ENCODE results near the gene PWWP3B. TPM values are rescaled to one million over a fixed set of nuclear protein-coding genes. Genes with fewer than 3 reads are reported as not detected.

The PWWP3B gene
- total RNA-seq, 5 donors from 2014 or later (not counting 1 experiment from before 2014, with no cell fraction given) = 0.06 to 0.07 TPM; not detected in 3

DNA sequence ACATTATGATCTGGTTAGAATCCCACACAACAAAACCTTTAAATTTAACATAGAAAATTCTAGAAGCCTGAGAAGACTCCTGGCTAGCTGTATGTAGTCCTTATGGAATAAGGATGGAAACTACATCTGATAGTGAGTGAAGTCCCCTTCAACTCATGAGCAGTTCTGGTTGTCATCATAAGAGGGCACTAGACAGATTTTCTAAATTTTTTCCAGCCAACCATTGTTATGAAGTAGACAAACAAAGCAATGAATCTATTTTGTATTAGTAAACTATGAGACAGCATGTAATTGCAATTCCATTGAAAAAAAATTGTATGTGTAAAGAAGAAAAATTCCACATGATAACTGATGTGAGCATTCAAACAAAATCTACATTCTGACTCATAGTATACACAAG is 35.2 kb downstream of the PWWP3B start:
- H3K9me3 ChIP-seq = no peaks in the 10 kb centered on the region
- Mint-ChIP-seq H3K27ac (no peak overlapping the region), H3K27me3 (peaks cover 0 to 16% of the 10 kb centered on the region in 2 donors), H3K36me3 (no peaks in the 10 kb centered on the region), H3K9me3 (no peaks in the 10 kb centered on the region), H3K4me1 (no peaks in the 10 kb centered on the region), H3K4me3 (no peak overlapping the region)
- H3K36me3 ChIP-seq (ENCODE audit: control insufficient read depth in 2 of 2, extremely low read depth in 1 of 2, insufficient read depth in 1 of 2, low read length in 1 of 2) = no peaks in the 10 kb centered on the region
- no peaks in the 10 kb centered on the region for H3K4me1 ChIP-seq (ENCODE audit: control insufficient read depth in 1 of 2, extremely low read depth in 1 of 2, insufficient read depth in 2 of 2, low read length in 2 of 2)
- no peaks in the 10 kb centered on the region for H3K27me3 ChIP-seq (replicated peaks in 1 of 2; ENCODE audit: control insufficient read depth in 2 of 2, extremely low read depth in 1 of 2, insufficient read depth in 2 of 2, low read length in 1 of 2)
- ATAC-seq (replicated peaks in 1 of 4) = no peak
- H3K4me3 ChIP-seq (ENCODE audit: control insufficient read depth in 1 of 2, extremely low read depth in 1 of 2, low read length in 1 of 2) = no peak overlapping the region
- CTCF ChIA-PET = no interaction called here
- DNase-seq = no peak
- H3K27ac ChIP-seq (ENCODE audit: low read length) = no peak overlapping the region
- POLR2A ChIA-PET = no interaction called here

DNA sequence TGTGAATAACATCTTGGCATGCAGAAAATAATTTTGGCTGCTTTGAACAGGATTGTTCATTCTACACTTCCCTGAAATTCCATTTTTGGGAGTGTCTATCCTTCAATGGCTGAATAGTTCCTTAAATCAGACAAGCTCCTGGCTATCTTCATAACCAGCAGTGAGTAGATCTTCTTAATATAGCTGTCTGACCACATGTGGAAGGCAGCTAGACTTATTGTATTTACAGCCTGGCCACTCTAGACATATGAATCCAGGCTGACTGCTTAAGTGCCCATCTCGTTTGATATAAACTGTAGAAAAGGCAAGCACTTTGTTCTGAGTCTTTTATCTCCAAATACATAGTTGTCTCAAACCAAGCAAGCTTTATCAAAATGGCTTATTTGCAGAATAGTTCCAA is 40.0 kb downstream of the PWWP3B start:
- no CpG with 5 or more reads among the region's 1 CpG for WGBS (ENCODE audit: insufficient coverage)
- no peaks in the 10 kb centered on the region for H3K36me3 Mint-ChIP-seq
- no peak overlapping the region for H3K4me3 Mint-ChIP-seq
- H3K27me3 ChIP-seq (replicated peaks in 1 of 2; ENCODE audit: control insufficient read depth in 2 of 2, extremely low read depth in 1 of 2, insufficient read depth in 2 of 2, low read length in 1 of 2) = no peaks in the 10 kb centered on the region
- ATAC-seq (replicated peaks in 1 of 4) (no peak), DNase-seq (no peak)
- CTCF ChIA-PET = no interaction called here
- H3K27ac Mint-ChIP-seq = no peak overlapping the region
- H3K36me3 ChIP-seq (ENCODE audit: control insufficient read depth in 2 of 2, extremely low read depth in 1 of 2, insufficient read depth in 1 of 2, low read length in 1 of 2) = no peaks in the 10 kb centered on the region
- H3K27me3 Mint-ChIP-seq = peaks cover 0 to 8% of the 10 kb centered on the region in 2 donors
- no peaks in the 10 kb centered on the region for H3K4me1 ChIP-seq (ENCODE audit: control insufficient read depth in 1 of 2, extremely low read depth in 1 of 2, insufficient read depth in 2 of 2, low read length in 2 of 2)
- no peak overlapping the region for H3K27ac ChIP-seq (ENCODE audit: low read length)
- H3K9me3 Mint-ChIP-seq = peaks cover 0 to 7% (median 0%) of the 10 kb centered on the region in 3 donors
- H3K4me1 Mint-ChIP-seq = no peaks in the 10 kb centered on the region
- POLR2A ChIA-PET = no interaction called here
- H3K4me3 ChIP-seq (ENCODE audit: control insufficient read depth in 1 of 2, extremely low read depth in 1 of 2, low read length in 1 of 2) = no peak overlapping the region
- H3K9me3 ChIP-seq = no peaks in the 10 kb centered on the region

Other genes starting within 250 kb of the PWWP3B start
- gene SERPINA7, start 129.6 kb upstream of the PWWP3B start, total RNA-seq = under 1 TPM in 1 of 5 donors, not detected in 4; 0.16 TPM